HG02623 (cell line): ENCODE results near the gene TMIE.

ENCODE experiments used
- ATAC-seq: cut with Tn5 transposase; IDR thresholded peaks from one replicate; pipeline ENCODE4 v1.9.1; 2021; ENCODE audit warnings: moderate library complexity; ENCODE audit not compliant: unreplicated experiment

TMIE gene

DNA sequence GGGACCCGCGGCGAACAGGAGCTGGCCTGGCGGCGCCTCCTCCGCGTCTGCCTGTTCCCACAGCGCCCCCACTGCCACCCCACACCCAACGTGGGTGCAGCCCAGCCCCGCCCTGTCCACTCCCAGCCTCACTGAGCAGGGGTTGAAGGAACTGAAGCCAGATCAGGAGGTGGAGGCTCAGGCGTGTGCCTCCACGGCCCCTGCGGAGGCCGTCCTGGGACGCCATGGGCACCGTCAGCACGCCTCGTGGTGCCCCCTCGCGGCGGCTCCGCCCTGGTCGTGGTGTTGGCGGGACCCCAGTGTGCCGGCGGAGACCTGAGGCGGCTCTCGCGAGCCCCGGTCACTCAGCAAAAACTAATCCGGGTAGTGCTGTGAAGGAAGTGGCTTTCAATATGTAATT, 55.5 kb downstream of the TMIE start:
- ATAC-seq = no peak

DNA sequence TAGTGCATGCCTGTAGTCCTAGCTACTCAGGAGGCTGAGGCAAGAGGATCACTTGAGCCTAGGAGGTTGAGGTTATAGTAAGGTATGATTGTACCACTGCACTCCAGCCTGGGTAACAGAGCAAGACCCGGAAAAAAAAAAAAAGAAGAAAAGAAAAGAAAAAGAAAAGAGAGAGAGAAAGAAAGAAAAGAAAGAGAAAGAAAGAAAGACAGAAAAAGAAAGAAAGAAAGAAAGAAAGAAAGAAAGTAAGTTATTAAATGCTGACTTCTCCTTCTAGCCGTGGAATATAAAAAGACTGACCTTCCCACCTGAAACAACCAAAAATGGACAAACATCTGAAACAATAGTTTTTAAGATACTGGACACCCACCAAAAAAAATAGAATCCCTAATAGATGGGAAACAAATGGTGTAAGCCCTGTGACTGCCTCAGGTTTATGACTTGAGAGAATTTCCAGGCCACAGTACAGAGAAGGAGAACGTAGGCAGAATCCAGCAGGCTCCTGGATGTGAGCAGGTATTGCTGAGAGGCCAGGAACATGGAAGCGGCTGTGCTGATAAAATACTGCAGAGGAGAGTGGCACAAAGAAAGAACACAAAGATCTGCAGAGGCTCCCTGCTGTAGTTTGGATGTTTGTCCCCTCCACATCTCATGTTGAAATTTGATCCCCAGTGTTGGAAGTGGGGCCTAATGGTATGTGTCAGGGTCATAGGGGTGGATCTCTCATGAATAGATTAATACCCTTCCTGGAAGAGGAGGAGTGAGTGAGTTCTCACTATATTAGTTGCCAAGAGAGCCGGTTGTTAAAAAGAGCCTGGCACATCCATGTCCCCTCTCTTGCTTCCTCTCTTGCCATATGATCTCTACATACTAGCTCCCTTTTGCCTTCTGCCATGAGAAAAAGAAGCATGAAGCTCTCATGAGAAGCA, 58.3 kb downstream of the TMIE start:
- ATAC-seq = no peak
